ENCODE results near the gene TENM4.

GRCh38 chr11:78630561-78631303 lies 810.1 kb downstream of the TENM4 start:
- TF ChIP-seq CTCF (IDR thresholded peaks at IDR 0.05) (no peak), POLR2A (IDR thresholded peaks at IDR 0.05) (no peak)

Measured in uterus (tissue), 2 donors.